Keratinocyte (primary cell): Measurements from ENCODE around the gene ZNF280A.

ENCODE experiments used
- EZH2 ChIP-seq: IDR thresholded peaks from one replicate; pipeline ENCODE4 v1.6.1; 2012; ENCODE audit warnings: inconsistent platforms, mild to moderate bottlenecking, low read length, moderate library complexity
- TF ChIP-seq, protein P1 (sequence below), 3 experiments: IDR thresholded peaks in 1 of 3; conservative IDR thresholded peaks in 1 of 3; optimal IDR thresholded peaks in 1 of 3; 2 replicates in 2 of 3; 3 replicates in 1 of 3; pipeline versions ENCODE3 to v1.5.1; 2011; ENCODE audit warnings: low read length in 3 of 3, mild to moderate bottlenecking in 3 of 3, moderate library complexity in 2 of 3, control low read depth in 1 of 3, inconsistent platforms in 1 of 3; ENCODE audit not compliant: insufficient read depth in 2 of 3; ENCODE audit errors: extremely low read depth in 1 of 3

GRCh38 chr22:22486132-22486899, 33.8 kb downstream of the ZNF280A start:
- TF ChIP-seq, protein P1, sequence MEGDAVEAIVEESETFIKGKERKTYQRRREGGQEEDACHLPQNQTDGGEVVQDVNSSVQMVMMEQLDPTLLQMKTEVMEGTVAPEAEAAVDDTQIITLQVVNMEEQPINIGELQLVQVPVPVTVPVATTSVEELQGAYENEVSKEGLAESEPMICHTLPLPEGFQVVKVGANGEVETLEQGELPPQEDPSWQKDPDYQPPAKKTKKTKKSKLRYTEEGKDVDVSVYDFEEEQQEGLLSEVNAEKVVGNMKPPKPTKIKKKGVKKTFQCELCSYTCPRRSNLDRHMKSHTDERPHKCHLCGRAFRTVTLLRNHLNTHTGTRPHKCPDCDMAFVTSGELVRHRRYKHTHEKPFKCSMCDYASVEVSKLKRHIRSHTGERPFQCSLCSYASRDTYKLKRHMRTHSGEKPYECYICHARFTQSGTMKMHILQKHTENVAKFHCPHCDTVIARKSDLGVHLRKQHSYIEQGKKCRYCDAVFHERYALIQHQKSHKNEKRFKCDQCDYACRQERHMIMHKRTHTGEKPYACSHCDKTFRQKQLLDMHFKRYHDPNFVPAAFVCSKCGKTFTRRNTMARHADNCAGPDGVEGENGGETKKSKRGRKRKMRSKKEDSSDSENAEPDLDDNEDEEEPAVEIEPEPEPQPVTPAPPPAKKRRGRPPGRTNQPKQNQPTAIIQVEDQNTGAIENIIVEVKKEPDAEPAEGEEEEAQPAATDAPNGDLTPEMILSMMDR (optimal IDR thresholded peaks at IDR 0.05 in 1 of 3, IDR thresholded peaks at IDR 0.05 in 1 of 3, conservative IDR thresholded peaks at IDR 0.05 in 1 of 3; ENCODE audit: extremely low read depth in 1 of 3, insufficient read depth in 2 of 3, low read length in 3 of 3), result no peak
- TF ChIP-seq EZH2, result no peak
